ENCODE data around the gene ARHGEF16. TPM values are rescaled to one million over a fixed set of nuclear protein-coding genes. Genes with fewer than 3 reads are reported as not detected.

Gene ARHGEF16
- total RNA-seq, 1 experiment from 2014 or later = 10.1 TPM

GRCh38 chr1:3465091-3465934 is 10.8 kb downstream of the ARHGEF16 start:
- H3K9me3 ChIP-seq (ENCODE audit: control insufficient read depth, insufficient read depth, low read depth, low read length) = no peaks in the 10 kb centered on the region
- no peak for TF ChIP-seq POLR2AphosphoS5 (IDR thresholded peaks at IDR 0.05; ENCODE audit: low read depth, low read length)
- TF ChIP-seq CTCF (IDR thresholded peaks at IDR 0.05) = no peak
- no peak for TF ChIP-seq SIN3A (IDR thresholded peaks at IDR 0.05; ENCODE audit: borderline replicate concordance, insufficient read depth, low read depth, low read length)
- ChIA-PET POLR2A (no interaction called here), CTCF (interaction anchor here (0.6 kb wide), 1 partner anchor 12 kb away, joined by 4 read pairs; no protein-coding TSS in a partner anchor)
- H3K27ac ChIP-seq (ENCODE audit: low read length) = no peak overlapping the region
- H3K36me3 ChIP-seq (ENCODE audit: control insufficient read depth, insufficient read depth, low read length) = no peaks in the 10 kb centered on the region
- ATAC-seq = no peak
- in situ Hi-C loops (cut with HindIII; ENCODE audit: low pct_unique_long_range_greater_than_20kb, low sequenced_read_pairs) = no loop called here
- no peak for DNase-seq (ENCODE audit: low read depth, low spot score)
- intact Hi-C loops (cut with micrococcal nuclease; ENCODE audit: unreplicated experiment) = no loop called here
- BruUV-seq (replicated peaks) = no TSS peak
- no peak overlapping the region for H3K4me3 ChIP-seq (ENCODE audit: low read depth in 2 of 2, low read length in 2 of 2)
- 0 out of 2 replicates have a peak, but pooled peaks cover 4% of the 10 kb centered on the region for H3K4me1 ChIP-seq (ENCODE audit: control insufficient read depth, insufficient read depth, low read length)
- H3K27me3 ChIP-seq (ENCODE audit: control insufficient read depth, insufficient read depth, low read length) = no peaks in the 10 kb centered on the region

- no peaks in the 10 kb centered on the region for H3K27me3 ChIP-seq (ENCODE audit: control insufficient read depth, insufficient read depth, low read length)
- H3K9me3 ChIP-seq (ENCODE audit: control insufficient read depth, insufficient read depth, low read depth, low read length) = no peaks in the 10 kb centered on the region
- intact Hi-C loops (cut with micrococcal nuclease; ENCODE audit: unreplicated experiment) = no loop called here
- H3K27ac ChIP-seq (ENCODE audit: low read length) = no peak overlapping the region
- no peak overlapping the region for H3K4me3 ChIP-seq (ENCODE audit: low read depth in 2 of 2, low read length in 2 of 2)
- TF ChIP-seq REST (IDR thresholded peaks at IDR 0.05; ENCODE audit: insufficient read depth in 1 of 2, low read depth in 2 of 2, low read length in 1 of 2) (no peak), SIN3A (IDR thresholded peaks at IDR 0.05; ENCODE audit: borderline replicate concordance, insufficient read depth, low read depth, low read length) (no peak), TCF7L2 (IDR thresholded peaks at IDR 0.05; ENCODE audit: low read depth, low read length) (no peak), CTCF (IDR thresholded peaks at IDR 0.05) (no peak), POLR2AphosphoS5 (IDR thresholded peaks at IDR 0.05; ENCODE audit: low read depth, low read length) (no peak)
- ATAC-seq (no peak), DNase-seq (ENCODE audit: low read depth, low spot score) (no peak)
- ChIA-PET POLR2A (no interaction called here), CTCF (interaction anchor here (0.6 kb wide), 1 partner anchor 664 kb away, joined by 5 read pairs; no protein-coding TSS in a partner anchor)
- in situ Hi-C loops (cut with HindIII; ENCODE audit: low pct_unique_long_range_greater_than_20kb, low sequenced_read_pairs) = no loop called here
- H3K36me3 ChIP-seq (ENCODE audit: control insufficient read depth, insufficient read depth, low read length) = no peaks in the 10 kb centered on the region
- BruUV-seq (replicated peaks) = no TSS peak
- H3K4me1 ChIP-seq (ENCODE audit: control insufficient read depth, insufficient read depth, low read length) = no peaks in the 10 kb centered on the region
These were observed 11.5 kb downstream of the ARHGEF16 start for GRCh38 chr1:3465935-3466321.
